HepG2 (cell line): Measurements from ENCODE around the gene CTNNA1. TPM values are rescaled to one million over a fixed set of nuclear protein-coding genes. Genes with fewer than 3 reads are reported as not detected.
"Not testable (repeated sequence)": the region's sequence is repeated elsewhere in the genome, so short reads cannot be mapped to it uniquely, and the experiment has no call there.

Experiments used
- ARID5B ChIP-seq: IDR thresholded peaks from 2 replicates; pipeline ENCODE4 v1.4.0; 2020; ENCODE audit warnings: mild to moderate bottlenecking, missing genetic modification reagents
- FOSL2 ChIP-seq: sonication (generic); formaldehyde crosslinking; IDR thresholded peaks from 2 replicates; pipeline ENCODE4 v1.4.0; 2020; ENCODE audit warnings: missing genetic modification reagents
- FOXA3 ChIP-seq: IDR thresholded peaks from 2 replicates; pipeline ENCODE4 v1.6.1; 2016; ENCODE audit warnings: missing genetic modification reagents, missing compliant biosample characterization
- GABPB1 ChIP-seq: IDR thresholded peaks from 2 replicates; pipeline ENCODE4 v1.6.1; 2016; ENCODE audit warnings: mild to moderate bottlenecking, missing genetic modification reagents, moderate library complexity, missing compliant biosample characterization
- GATAD1 ChIP-seq: IDR thresholded peaks from 2 replicates; pipeline ENCODE4 v1.6.1; 2016; ENCODE audit warnings: missing genetic modification reagents, missing compliant biosample characterization
- KAT8 ChIP-seq: IDR thresholded peaks from 2 replicates; pipeline ENCODE4 v1.6.1; 2016; ENCODE audit warnings: missing genetic modification reagents, missing compliant biosample characterization
- KDM2A ChIP-seq: sonication (generic); formaldehyde crosslinking; IDR thresholded peaks from 2 replicates; pipeline ENCODE4 v1.4.0; 2020; ENCODE audit warnings: low read depth, missing genetic modification reagents, borderline replicate concordance
- KLF16 ChIP-seq, 2 experiments: sonication (generic) in 1 of 2; formaldehyde crosslinking in 1 of 2; IDR thresholded peaks; 2 replicates each; pipeline versions ENCODE4 v1.6.1 to v1.8.0; 2016 to 2023; ENCODE audit warnings: missing genetic modification reagents in 2 of 2, missing compliant biosample characterization in 1 of 2
- LCORL ChIP-seq, 2 experiments: fragments of 450-650 bp in 1 of 2; sonication (generic) in 1 of 2; formaldehyde crosslinking in 1 of 2; IDR thresholded peaks; 2 replicates each; pipeline versions ENCODE4 v1.5.0 to v1.6.1; 2017 to 2020; ENCODE audit warnings: antibody characterized with exemption in 1 of 2, missing genetic modification reagents in 1 of 2
- MEF2D ChIP-seq: sonication (generic); formaldehyde crosslinking; IDR thresholded peaks from 2 replicates; pipeline ENCODE4 v1.5.1; 2020; ENCODE audit warnings: mild to moderate bottlenecking, missing genetic modification reagents
- NR2F2 ChIP-seq: IDR thresholded peaks from 2 replicates; pipeline ENCODE4 v1.6.1; 2012; ENCODE audit warnings: low read depth, inconsistent platforms, borderline replicate concordance
- NR2F6 ChIP-seq, 2 experiments: IDR thresholded peaks; 2 replicates each; pipeline ENCODE4 v1.6.1; 2016; ENCODE audit warnings: antibody characterized with exemption in 1 of 2, mild to moderate bottlenecking in 1 of 2
- RARA ChIP-seq: IDR thresholded peaks from 2 replicates; pipeline ENCODE4 v1.6.1; 2016; ENCODE audit warnings: missing genetic modification reagents, missing compliant biosample characterization
- SALL1 ChIP-seq: sonication (generic); formaldehyde crosslinking; IDR thresholded peaks from 2 replicates; pipeline ENCODE4 v1.8.0; 2022; ENCODE audit warnings: mild to moderate bottlenecking, missing genetic modification reagents
- SMYD3 ChIP-seq: sonication (generic); formaldehyde crosslinking; IDR thresholded peaks from 2 replicates; pipeline ENCODE4 v1.8.1; 2023; ENCODE audit warnings: mild to moderate bottlenecking, missing genetic modification reagents
- TBX3 ChIP-seq: fragments of 450-650 bp; IDR thresholded peaks from 2 replicates; pipeline ENCODE4 v1.6.1; 2017; ENCODE audit warnings: antibody characterized with exemption, mild to moderate bottlenecking, inconsistent platforms, borderline replicate concordance
- ZBTB3 ChIP-seq: sonication (generic); formaldehyde crosslinking; IDR thresholded peaks from 2 replicates; pipeline ENCODE4 v1.4.0; 2020; ENCODE audit warnings: low read depth, mild to moderate bottlenecking, moderate library complexity, missing genetic modification reagents, borderline replicate concordance
- ZBTB43 ChIP-seq: sonication (generic); formaldehyde crosslinking; conservative IDR thresholded peaks from 2 replicates; pipeline ENCODE4 v1.4.0; 2020; ENCODE audit warnings: missing genetic modification reagents
- ZGPAT ChIP-seq: IDR thresholded peaks from 2 replicates; pipeline ENCODE4 v1.6.1; 2016; ENCODE audit warnings: mild to moderate bottlenecking
- ZNF12 ChIP-seq: sonication (generic); formaldehyde crosslinking; IDR thresholded peaks from 2 replicates; pipeline ENCODE4 v1.5.0; 2020; ENCODE audit warnings: missing genetic modification reagents
- ZNF331 ChIP-seq: sonication (generic); formaldehyde crosslinking; IDR thresholded peaks from 2 replicates; pipeline ENCODE4 v1.4.0; 2020; ENCODE audit warnings: missing genetic modification reagents
- ZSCAN25 ChIP-seq: sonication (generic); formaldehyde crosslinking; IDR thresholded peaks from 2 replicates; pipeline ENCODE4 v1.8.0; 2022; ENCODE audit warnings: mild to moderate bottlenecking, missing genetic modification reagents
- polyA plus RNA-seq, 8 experiments: library from polyadenylated mRNA; depleted of rRNA in 3 of 8; stranded (reverse) in 7 of 8; unstranded in 1 of 8; fragments of >200 nt; fragmentation: Illumina TruSeq in 4 of 8; extraction: Trizol in 4 of 8; gene quantifications; 2 replicates each; pipeline versions ENCODE4 v1.2.1 to v1.2.3, GENCODE V29; 2011 to 2016; ENCODE audit warnings: low read depth in 4 of 8, missing spikeins in 1 of 8, mixed read lengths in 1 of 8; ENCODE audit not compliant: insufficient read depth in 1 of 8
- total RNA-seq, 5 experiments: library from RNA; depleted of rRNA; stranded (reverse); fragments of >200 nt; fragmentation: Illumina TruSeq; extraction: Trizol; gene quantifications; 2 replicates each; pipeline ENCODE4 v1.2.3, GENCODE V29; 2016; ENCODE audit warnings: low read depth in 1 of 5
- TF ChIP-seq, protein P1 (sequence below): IDR thresholded peaks from 2 replicates; pipeline ENCODE4 v1.6.1; 2016

Gene CTNNA1
- total and polyA plus RNA-seq, 2 of the 13 experiments (the other 11 are each of a cell fraction or from before 2014, with no cell fraction given) = 66.8 to 162 TPM

- peak; percentile 69; the same call in 1 of the 2 replicates for TF ChIP-seq ZGPAT (CRISPR knock-in tag)
- peak; percentile 82 for TF ChIP-seq SALL1
- 0 out of 2 replicates have a peak, but pooled peaks have one; percentile 24 for TF ChIP-seq GABPB1 (CRISPR knock-in tag)
- TF ChIP-seq FOSL2 (CRISPR knock-in tag) = peak; percentile 76
- peak; percentile 71; the same call in 1 of the 2 replicates for TF ChIP-seq MEF2D
- TF ChIP-seq NR2F6 (IDR thresholded peaks at IDR 0.05) = peak; percentile 93
- TF ChIP-seq NR2F6 (CRISPR knock-in tag; IDR thresholded peaks at IDR 0.05) = peak; percentile 98
- TF ChIP-seq FOXA3 = peak; percentile 65
- TF ChIP-seq GATAD1 (CRISPR knock-in tag) = peak; percentile 37; the same call in 1 of the 2 replicates
- peak; percentile 65; the same call in 1 of the 2 replicates for TF ChIP-seq TBX3
- TF ChIP-seq SMYD3 = peak; percentile 86; the same call in 1 of the 2 replicates
- peak; percentile 52 for TF ChIP-seq KAT8 (CRISPR knock-in tag)
- peak; percentile 38; the same call in 1 of the 2 replicates for TF ChIP-seq KDM2A
- TF ChIP-seq RARA (CRISPR knock-in tag) = peak; percentile 93
- TF ChIP-seq ZNF331 (CRISPR knock-in tag) = peak; percentile 44; the same call in 1 of the 2 replicates
- not testable (repeated sequence) for TF ChIP-seq LCORL (IDR thresholded peaks at IDR 0.05)
- peak; percentile 86 for TF ChIP-seq LCORL (CRISPR knock-in tag; IDR thresholded peaks at IDR 0.05)
- TF ChIP-seq NR2F2 = peak; percentile 79
- TF ChIP-seq ZSCAN25 (CRISPR knock-in tag) = peak; percentile 57; the same call in 1 of the 2 replicates
- peak; percentile 90 for TF ChIP-seq ARID5B (CRISPR knock-in tag)
- peak; percentile 89; the same call in 1 of the 2 replicates for TF ChIP-seq ZNF12 (CRISPR knock-in tag)
- 0 out of 2 replicates have a peak, but pooled peaks have one; percentile 66 for TF ChIP-seq ZBTB43 (CRISPR knock-in tag)
- 0 out of 2 replicates have a peak, but pooled peaks have one; percentile 53 for TF ChIP-seq ZBTB3 (CRISPR knock-in tag)
- TF ChIP-seq, protein P1, sequence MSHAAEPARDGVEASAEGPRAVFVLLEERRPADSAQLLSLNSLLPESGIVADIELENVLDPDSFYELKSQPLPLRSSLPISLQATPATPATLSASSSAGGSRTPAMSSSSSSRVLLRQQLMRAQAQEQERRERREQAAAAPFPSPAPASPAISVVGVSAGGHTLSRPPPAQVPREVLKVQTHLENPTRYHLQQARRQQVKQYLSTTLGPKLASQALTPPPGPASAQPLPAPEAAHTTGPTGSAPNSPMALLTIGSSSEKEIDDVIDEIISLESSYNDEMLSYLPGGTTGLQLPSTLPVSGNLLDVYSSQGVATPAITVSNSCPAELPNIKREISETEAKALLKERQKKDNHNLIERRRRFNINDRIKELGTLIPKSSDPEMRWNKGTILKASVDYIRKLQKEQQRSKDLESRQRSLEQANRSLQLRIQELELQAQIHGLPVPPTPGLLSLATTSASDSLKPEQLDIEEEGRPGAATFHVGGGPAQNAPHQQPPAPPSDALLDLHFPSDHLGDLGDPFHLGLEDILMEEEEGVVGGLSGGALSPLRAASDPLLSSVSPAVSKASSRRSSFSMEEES (CRISPR knock-in tag) = peak; percentile 13; the same call in 1 of the 2 replicates
- peak in 1 of 2 experiments; percentile 22; a peak in 1 of 4 replicates for TF ChIP-seq KLF16 (CRISPR knock-in tag; IDR thresholded peaks at IDR 0.05)
Observed at GRCh38 chr5:138761670-138762069, 8.4 kb downstream of the CTNNA1 start (continued).
